Ovary (tissue), 3 donors: ENCODE measurements around the gene GDF2.

Experiments
- POLR2A ChIP-seq: fragments of 450-650 bp; IDR thresholded peaks from one replicate; pipeline ENCODE4 v1.6.1; 2017; ENCODE audit warnings: antibody characterized with exemption, mild to moderate bottlenecking, moderate library complexity
- TF ChIP-seq, protein P1 (sequence below), 3 donors: fragments of 450-650 bp in 2 of 3; fragments of 200-600 bp in 1 of 3; IDR thresholded peaks; one replicate each; pipeline versions ENCODE4 v1.5.1 to v1.8.0; 2016 to 2022; ENCODE audit warnings: antibody characterized with exemption in 3 of 3, mild to moderate bottlenecking in 1 of 3
- donor health status: DM: no; HTN: no; CAD: no.

DNA sequence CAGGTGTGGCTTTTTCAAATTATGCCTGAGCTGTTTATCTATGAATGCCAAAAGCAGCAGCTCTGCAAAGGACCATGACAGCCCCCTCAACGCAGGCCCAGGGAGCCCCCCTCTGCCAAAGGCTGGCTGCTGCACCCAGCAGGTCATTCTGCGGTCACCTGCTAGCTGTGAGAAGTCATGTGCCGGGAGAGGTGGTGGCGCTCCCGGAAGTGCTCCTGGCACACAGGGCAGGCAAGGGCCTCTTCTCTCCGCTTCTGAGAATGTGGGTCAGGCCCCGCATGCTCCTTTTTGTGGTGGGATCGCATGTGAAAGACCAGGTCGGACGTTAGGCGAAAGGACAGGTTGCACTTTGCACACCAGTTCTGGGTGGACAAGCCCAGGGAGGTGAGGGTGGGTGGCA, 45.4 kb downstream of the GDF2 start:
- TF ChIP-seq, protein P1, sequence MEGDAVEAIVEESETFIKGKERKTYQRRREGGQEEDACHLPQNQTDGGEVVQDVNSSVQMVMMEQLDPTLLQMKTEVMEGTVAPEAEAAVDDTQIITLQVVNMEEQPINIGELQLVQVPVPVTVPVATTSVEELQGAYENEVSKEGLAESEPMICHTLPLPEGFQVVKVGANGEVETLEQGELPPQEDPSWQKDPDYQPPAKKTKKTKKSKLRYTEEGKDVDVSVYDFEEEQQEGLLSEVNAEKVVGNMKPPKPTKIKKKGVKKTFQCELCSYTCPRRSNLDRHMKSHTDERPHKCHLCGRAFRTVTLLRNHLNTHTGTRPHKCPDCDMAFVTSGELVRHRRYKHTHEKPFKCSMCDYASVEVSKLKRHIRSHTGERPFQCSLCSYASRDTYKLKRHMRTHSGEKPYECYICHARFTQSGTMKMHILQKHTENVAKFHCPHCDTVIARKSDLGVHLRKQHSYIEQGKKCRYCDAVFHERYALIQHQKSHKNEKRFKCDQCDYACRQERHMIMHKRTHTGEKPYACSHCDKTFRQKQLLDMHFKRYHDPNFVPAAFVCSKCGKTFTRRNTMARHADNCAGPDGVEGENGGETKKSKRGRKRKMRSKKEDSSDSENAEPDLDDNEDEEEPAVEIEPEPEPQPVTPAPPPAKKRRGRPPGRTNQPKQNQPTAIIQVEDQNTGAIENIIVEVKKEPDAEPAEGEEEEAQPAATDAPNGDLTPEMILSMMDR (IDR thresholded peaks at IDR 0.05), result no peak
- no peak for TF ChIP-seq POLR2A
